Mesothelial cell of epicardium (in vitro differentiated cells): ENCODE results near the gene PILRB. TPM values are rescaled to one million over a fixed set of nuclear protein-coding genes. Genes with fewer than 3 reads are reported as not detected.

Experiments used
- DNase-seq, 2 experiments: peaks; one replicate each; pipeline ENCODE4 v3.0.0; 2021; ENCODE audit warnings: low spot score in 2 of 2; ENCODE audit not compliant: unreplicated experiment in 2 of 2
- H3K27ac Mint-ChIP-seq: 2 replicates; pipeline ENCODE4 v1.8.0; 2021; ENCODE audit warnings: mixed read lengths
- H3K27me3 Mint-ChIP-seq: 2 replicates; pipeline ENCODE4 v1.8.0; 2021; ENCODE audit warnings: low read depth, mixed read lengths
- H3K36me3 Mint-ChIP-seq: 2 replicates; pipeline ENCODE4 v1.8.0; 2021; ENCODE audit warnings: mixed read lengths
- H3K4me1 Mint-ChIP-seq: 2 replicates; pipeline ENCODE4 v1.8.0; 2021; ENCODE audit warnings: mixed read lengths
- H3K4me3 Mint-ChIP-seq: 2 replicates; pipeline ENCODE4 v1.8.0; 2021; ENCODE audit warnings: mild to moderate bottlenecking, moderate library complexity, mixed read lengths
- H3K9me3 Mint-ChIP-seq: 2 replicates; pipeline ENCODE4 v1.8.0; 2021; ENCODE audit warnings: mixed read lengths
- CTCF ChIP-seq: fragments of 200-600 bp; sonication (generic); IDR thresholded peaks from one replicate; pipeline ENCODE4 v1.5.0; 2021; ENCODE audit warnings: antibody characterized with exemption; ENCODE audit not compliant: unreplicated experiment
- total RNA-seq: library from RNA; stranded (reverse); gene quantifications from 3 replicates; pipeline ENCODE4 v1.2.1, GENCODE V29; 2021

Gene PILRB
- total RNA-seq, 1 donor from 2014 or later = 56.3 TPM

GRCh38 chr7:100400041-100400440 lies 42.1 kb downstream of the PILRB start:
- Mint-ChIP-seq H3K36me3 (no peaks in the 10 kb centered on the region), H3K9me3 (no peaks in the 10 kb centered on the region)
- TF ChIP-seq CTCF = no peak

DNA sequence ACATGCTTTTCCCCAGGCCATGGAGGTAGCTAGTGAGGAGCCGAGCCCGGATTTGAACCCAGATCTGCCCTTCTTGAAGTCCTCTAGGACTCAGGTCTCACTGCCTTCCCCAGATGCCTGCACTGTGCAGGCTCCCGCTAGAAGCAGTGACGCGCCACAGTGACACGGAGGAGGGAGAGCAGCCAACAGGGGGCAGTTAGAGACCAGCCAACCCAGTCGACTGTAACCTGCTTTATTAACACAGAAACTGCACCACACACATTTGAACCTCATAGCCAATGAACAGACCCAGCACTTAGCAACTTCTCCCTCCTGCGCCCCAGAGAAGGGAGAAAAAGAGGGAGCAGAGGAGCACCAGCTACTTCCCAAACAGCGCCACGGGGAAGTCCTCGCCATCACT lies 42.7 kb downstream of the PILRB start:
- DNase-seq = no peak
- no peaks in the 10 kb centered on the region for H3K36me3 Mint-ChIP-seq
- no peak overlapping the region for H3K27ac Mint-ChIP-seq
- TF ChIP-seq CTCF = no peak
- no peak overlapping the region for H3K4me3 Mint-ChIP-seq
- H3K27me3 Mint-ChIP-seq = peaks cover 21% of the 10 kb centered on the region
- no peaks in the 10 kb centered on the region for H3K9me3 Mint-ChIP-seq
- H3K4me1 Mint-ChIP-seq = peaks cover 2% of the 10 kb centered on the region

More at GRCh38 chr7:100400041-100400440, 42.1 kb downstream of the PILRB start:
- peaks cover 2% of the 10 kb centered on the region for H3K4me1 Mint-ChIP-seq
- DNase-seq = no peak
- H3K27ac Mint-ChIP-seq = no peak overlapping the region
- H3K4me3 Mint-ChIP-seq = no peak overlapping the region
- H3K27me3 Mint-ChIP-seq = peaks cover 19% of the 10 kb centered on the region

DNA sequence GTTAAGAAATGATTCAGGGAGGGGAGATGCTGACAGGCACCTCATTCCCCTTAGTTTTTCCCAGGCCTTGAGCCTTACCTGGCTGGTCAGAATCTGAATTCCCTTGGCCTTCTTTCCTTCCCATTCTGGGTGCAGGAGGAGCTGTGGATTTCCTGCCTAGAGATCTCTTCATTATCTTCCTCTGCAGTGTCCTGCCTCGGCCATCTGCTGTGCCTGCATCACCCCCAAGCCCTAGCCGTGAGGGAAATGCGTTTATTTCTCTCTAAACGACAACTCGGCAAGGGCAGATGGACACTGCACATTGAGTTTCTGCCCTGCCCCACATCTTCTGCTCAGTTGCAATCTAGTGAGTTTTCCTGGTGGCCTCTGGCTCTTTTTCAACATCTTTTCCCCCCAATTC lies 43.9 kb downstream of the PILRB start:
- Mint-ChIP-seq H3K9me3 (no peaks in the 10 kb centered on the region), H3K27me3 (peaks cover 27% of the 10 kb centered on the region), H3K27ac (no peak overlapping the region), H3K4me3 (no peak overlapping the region), H3K36me3 (no peaks in the 10 kb centered on the region), H3K4me1 (peaks cover 5% of the 10 kb centered on the region)
- no peak for DNase-seq
- TF ChIP-seq CTCF = no peak

DNA sequence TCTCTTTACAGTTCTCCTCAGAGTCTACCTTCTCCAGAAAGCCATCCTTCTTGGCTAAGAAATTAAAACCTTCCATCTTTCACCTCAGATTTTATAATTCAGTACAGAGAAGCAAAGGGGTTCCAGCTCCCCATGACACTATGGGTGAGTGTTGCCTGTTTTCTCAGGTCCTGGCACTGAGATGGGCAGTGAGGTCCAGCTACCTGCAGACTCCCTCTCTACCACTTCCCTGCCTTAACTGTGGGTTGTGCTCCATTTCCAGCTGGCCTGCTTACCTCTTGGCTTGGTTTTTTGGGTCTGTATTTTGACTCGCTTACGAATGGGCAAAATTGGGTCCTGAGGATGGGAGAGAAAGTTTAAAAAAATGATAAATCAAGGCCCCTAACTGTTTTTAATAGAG lies 44.3 kb downstream of the PILRB start:
- H3K27me3 Mint-ChIP-seq = peaks cover 25% of the 10 kb centered on the region
- peaks cover 9% of the 10 kb centered on the region for H3K4me1 Mint-ChIP-seq
- no peak overlapping the region for H3K27ac Mint-ChIP-seq
- no peaks in the 10 kb centered on the region for H3K9me3 Mint-ChIP-seq
- TF ChIP-seq CTCF = no peak
- DNase-seq = no peak
- H3K4me3 Mint-ChIP-seq = no peak overlapping the region
- no peaks in the 10 kb centered on the region for H3K36me3 Mint-ChIP-seq

DNA sequence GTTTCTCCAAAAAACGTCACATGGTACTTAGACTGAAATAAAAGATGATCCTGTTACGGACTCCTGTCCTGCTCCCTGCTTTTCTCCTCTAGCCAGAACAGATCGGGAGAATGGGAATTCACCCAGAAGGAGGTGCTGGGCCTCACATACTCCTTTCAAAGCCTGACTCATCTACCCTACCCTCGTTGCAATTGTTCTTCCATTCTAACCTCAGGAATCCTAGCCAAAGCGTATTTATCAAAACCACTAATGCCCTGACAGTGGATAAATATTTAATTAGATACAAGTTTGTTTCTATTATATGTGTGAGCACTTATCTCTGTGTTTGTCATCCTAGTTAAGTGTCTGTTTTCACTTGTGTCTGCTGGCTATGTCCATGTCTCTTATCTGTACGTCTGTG lies 48.9 kb downstream of the PILRB start:
- DNase-seq = no peak
- H3K36me3 Mint-ChIP-seq = no peaks in the 10 kb centered on the region
- no peak for TF ChIP-seq CTCF

More for the DNA sequence above, 48.9 kb downstream of the PILRB start:
- no peaks in the 10 kb centered on the region for H3K9me3 Mint-ChIP-seq
- peaks cover 21% of the 10 kb centered on the region for H3K27me3 Mint-ChIP-seq
- H3K4me1 Mint-ChIP-seq = peaks cover 6% of the 10 kb centered on the region
- no peak overlapping the region for H3K4me3 Mint-ChIP-seq
- H3K27ac Mint-ChIP-seq = no peak overlapping the region
